ENCODE measurements around the gene ZBTB3. TPM values are rescaled to one million over a fixed set of nuclear protein-coding genes. Genes with fewer than 3 reads are reported as not detected.
"Not testable (repeated sequence)": the region's sequence is repeated elsewhere in the genome, so short reads cannot be mapped to it uniquely, and the experiment has no call there.

Gene ZBTB3
- polyA plus RNA-seq, 1 donor from 2014 or later = 8.5 TPM

DNA sequence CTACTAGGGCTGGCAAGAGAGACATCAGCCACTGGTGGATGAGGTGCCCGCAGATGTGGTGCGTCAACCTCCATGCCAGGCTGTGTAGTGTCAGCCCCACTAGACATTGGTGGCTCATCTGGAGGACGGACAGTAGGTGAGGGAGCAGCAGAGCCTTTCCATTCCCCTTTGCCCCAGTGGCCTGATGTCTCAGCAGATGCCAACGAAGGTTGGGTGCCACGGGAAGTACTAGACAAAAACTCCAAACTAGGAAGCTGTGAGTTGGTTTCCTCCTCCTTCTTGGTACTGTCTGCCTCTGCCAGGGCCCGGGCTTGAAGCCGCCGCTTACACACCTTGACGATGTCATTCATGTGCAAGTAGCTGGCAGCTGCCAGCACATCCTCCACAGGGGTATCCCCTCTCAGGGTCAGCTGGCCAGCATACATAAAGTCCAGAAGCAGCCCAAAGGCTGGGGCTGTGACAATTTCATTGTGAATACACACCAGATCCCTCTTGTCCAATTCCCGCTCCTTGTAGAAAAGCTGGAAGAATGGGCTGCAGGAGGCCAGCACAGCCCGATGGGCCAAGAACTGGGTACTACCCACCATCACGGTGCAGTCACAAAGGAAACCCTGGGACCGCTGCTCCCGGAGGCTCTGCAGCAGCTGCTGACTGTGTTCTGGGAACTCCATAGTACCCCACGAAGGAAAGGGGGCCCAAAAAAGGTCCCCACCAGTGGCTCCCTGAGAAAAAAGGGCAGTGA lies 795 bp downstream of the ZBTB3 start:
- Histone ChIP-seq H3K9me2 (ENCODE audit: insufficient read depth, low read length) (no peaks in the 10 kb centered on the region), H3K79me2 (replicated peaks; ENCODE audit: insufficient read depth, low read length) (peaks cover 5% of the 10 kb centered on the region), H3K27ac (ENCODE audit: low read length) (peak overlapping the region; percentile 95), H3K4me3 (ENCODE audit: low read length) (peak overlapping the region; percentile 74), H4K20me1 (ENCODE audit: insufficient read depth) (no peaks in the 10 kb centered on the region), H3K4me2 (ENCODE audit: low read length) (no peak overlapping the region), H3K9ac (ENCODE audit: low read length) (peak overlapping the region; percentile 92), H3K9me3 (ENCODE audit: low read length) (no peaks in the 10 kb centered on the region), H3F3A (ENCODE audit: insufficient read depth, low read length, poor library complexity, severe bottlenecking) (no peaks in the 10 kb centered on the region), H2AFZ (ENCODE audit: low read depth, low read length) (peak overlapping the region; percentile 96), H3K36me3 (ENCODE audit: insufficient read depth, low read length) (no peaks in the 10 kb centered on the region), H3K27me3 (ENCODE audit: insufficient read depth, low read depth, low read length) (no peaks in the 10 kb centered on the region)
- TF ChIP-seq, protein P1, sequence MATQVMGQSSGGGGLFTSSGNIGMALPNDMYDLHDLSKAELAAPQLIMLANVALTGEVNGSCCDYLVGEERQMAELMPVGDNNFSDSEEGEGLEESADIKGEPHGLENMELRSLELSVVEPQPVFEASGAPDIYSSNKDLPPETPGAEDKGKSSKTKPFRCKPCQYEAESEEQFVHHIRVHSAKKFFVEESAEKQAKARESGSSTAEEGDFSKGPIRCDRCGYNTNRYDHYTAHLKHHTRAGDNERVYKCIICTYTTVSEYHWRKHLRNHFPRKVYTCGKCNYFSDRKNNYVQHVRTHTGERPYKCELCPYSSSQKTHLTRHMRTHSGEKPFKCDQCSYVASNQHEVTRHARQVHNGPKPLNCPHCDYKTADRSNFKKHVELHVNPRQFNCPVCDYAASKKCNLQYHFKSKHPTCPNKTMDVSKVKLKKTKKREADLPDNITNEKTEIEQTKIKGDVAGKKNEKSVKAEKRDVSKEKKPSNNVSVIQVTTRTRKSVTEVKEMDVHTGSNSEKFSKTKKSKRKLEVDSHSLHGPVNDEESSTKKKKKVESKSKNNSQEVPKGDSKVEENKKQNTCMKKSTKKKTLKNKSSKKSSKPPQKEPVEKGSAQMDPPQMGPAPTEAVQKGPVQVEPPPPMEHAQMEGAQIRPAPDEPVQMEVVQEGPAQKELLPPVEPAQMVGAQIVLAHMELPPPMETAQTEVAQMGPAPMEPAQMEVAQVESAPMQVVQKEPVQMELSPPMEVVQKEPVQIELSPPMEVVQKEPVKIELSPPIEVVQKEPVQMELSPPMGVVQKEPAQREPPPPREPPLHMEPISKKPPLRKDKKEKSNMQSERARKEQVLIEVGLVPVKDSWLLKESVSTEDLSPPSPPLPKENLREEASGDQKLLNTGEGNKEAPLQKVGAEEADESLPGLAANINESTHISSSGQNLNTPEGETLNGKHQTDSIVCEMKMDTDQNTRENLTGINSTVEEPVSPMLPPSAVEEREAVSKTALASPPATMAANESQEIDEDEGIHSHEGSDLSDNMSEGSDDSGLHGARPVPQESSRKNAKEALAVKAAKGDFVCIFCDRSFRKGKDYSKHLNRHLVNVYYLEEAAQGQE (IDR thresholded peaks at IDR 0.05; ENCODE audit: borderline replicate concordance) = no peak
- TF ChIP-seq POLR2AphosphoS5 (IDR thresholded peaks at IDR 0.05) = no peak
- no peak for TF ChIP-seq CTCF (IDR thresholded peaks at IDR 0.05; ENCODE audit: poor library complexity, severe bottlenecking)
- TF ChIP-seq RAD21 (conservative IDR thresholded peaks at IDR 0.05) = no peak
- TF ChIP-seq EP300 (conservative IDR thresholded peaks at IDR 0.05; ENCODE audit: poor library complexity, severe bottlenecking) = no peak
- no peak for TF ChIP-seq SMC3 (conservative IDR thresholded peaks at IDR 0.05; ENCODE audit: poor library complexity)
- TF ChIP-seq EZH2 (IDR thresholded peaks at IDR 0.05; ENCODE audit: borderline replicate concordance, insufficient read depth, low read length, poor library complexity, severe bottlenecking) = no peak
- TF ChIP-seq TAF1 (IDR thresholded peaks at IDR 0.05; ENCODE audit: low read depth) = no peak
- TF ChIP-seq MXI1 (conservative IDR thresholded peaks at IDR 0.05; ENCODE audit: poor library complexity, severe bottlenecking) = no peak

DNA sequence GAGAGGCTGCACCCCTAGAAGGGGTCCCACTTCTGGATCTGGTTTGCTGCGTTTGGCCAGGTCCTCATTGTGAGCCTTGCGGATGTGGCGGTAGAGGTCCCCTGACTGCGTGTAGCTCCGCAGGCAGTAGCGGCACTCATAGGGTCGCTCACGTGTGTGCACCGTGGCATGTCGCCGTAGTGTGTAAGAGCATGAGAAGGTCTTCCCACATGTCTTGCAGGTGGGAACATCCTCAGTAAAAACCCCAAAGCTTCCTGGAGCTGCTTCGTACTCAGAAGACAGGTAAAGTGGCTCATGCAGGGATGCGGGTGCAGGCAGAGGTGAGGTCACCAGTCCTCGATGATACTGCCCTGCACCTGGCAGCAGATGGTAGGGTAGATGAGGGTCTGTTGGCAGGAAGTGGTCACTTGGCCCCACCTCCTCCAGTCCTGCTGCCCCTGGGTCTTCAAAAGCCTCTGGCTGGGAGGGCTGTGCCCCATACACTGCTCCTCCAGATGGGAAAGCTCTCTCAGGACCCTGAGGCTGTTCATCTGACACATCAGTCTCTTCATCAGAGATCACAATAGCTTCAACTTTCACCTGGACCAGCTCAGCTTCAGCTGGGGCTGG lies 1.7 kb downstream of the ZBTB3 start:
- Histone ChIP-seq H3K79me2 (replicated peaks; ENCODE audit: insufficient read depth, low read length) (peaks cover 5% of the 10 kb centered on the region), H3K9me2 (ENCODE audit: insufficient read depth, low read length) (no peaks in the 10 kb centered on the region), H3K9ac (ENCODE audit: low read length) (no peak overlapping the region), H3K9me3 (ENCODE audit: low read length) (no peaks in the 10 kb centered on the region), H3K36me3 (ENCODE audit: insufficient read depth, low read length) (no peaks in the 10 kb centered on the region), H3K4me3 (ENCODE audit: low read length) (no peak overlapping the region), H3K27ac (ENCODE audit: low read length) (no peak overlapping the region), H2AFZ (ENCODE audit: low read depth, low read length) (no peak overlapping the region), H4K20me1 (ENCODE audit: insufficient read depth) (no peaks in the 10 kb centered on the region), H3F3A (ENCODE audit: insufficient read depth, low read length, poor library complexity, severe bottlenecking) (no peaks in the 10 kb centered on the region), H3K27me3 (ENCODE audit: insufficient read depth, low read depth, low read length) (no peaks in the 10 kb centered on the region), H3K4me2 (ENCODE audit: low read length) (no peak overlapping the region)
- TF ChIP-seq MXI1 (conservative IDR thresholded peaks at IDR 0.05; ENCODE audit: poor library complexity, severe bottlenecking) (no peak), CTCF (IDR thresholded peaks at IDR 0.05; ENCODE audit: poor library complexity, severe bottlenecking) (no peak), SMC3 (conservative IDR thresholded peaks at IDR 0.05; ENCODE audit: poor library complexity) (no peak), EZH2 (IDR thresholded peaks at IDR 0.05; ENCODE audit: borderline replicate concordance, insufficient read depth, low read length, poor library complexity, severe bottlenecking) (no peak), POLR2AphosphoS5 (IDR thresholded peaks at IDR 0.05) (no peak)
- TF ChIP-seq, protein P1 (IDR thresholded peaks at IDR 0.05; ENCODE audit: borderline replicate concordance) = no peak

DNA sequence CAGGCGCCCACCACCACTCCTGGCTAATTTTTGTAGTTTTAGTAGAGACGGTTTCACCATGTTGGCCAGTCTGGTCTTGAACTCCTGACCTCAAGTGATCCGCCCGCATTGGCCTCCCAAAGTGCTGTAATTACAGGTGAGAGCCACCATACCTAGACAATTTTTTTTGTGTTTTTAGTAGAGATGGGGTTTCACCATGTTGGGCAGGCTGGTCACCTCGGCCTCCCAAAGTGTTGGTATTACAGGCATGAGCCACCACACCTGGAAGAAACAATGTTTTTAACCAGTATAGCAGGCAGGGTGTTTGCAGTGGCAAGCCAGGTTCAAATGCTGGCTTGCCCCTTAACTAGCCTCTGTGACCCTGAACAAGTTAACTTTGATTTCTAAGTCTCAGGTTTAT lies 4.0 kb downstream of the ZBTB3 start:
- H3K9me2 ChIP-seq (ENCODE audit: insufficient read depth, low read length); H3K4me2 ChIP-seq (ENCODE audit: low read length); H2AFZ ChIP-seq (ENCODE audit: low read depth, low read length); H3K9me3 ChIP-seq (ENCODE audit: low read length); H3K79me2 ChIP-seq (replicated peaks; ENCODE audit: insufficient read depth, low read length); H3K9ac ChIP-seq (ENCODE audit: low read length); H3K36me3 ChIP-seq (ENCODE audit: insufficient read depth, low read length); H4K20me1 ChIP-seq (ENCODE audit: insufficient read depth); H3K27ac ChIP-seq (ENCODE audit: low read length); H3K27me3 ChIP-seq (ENCODE audit: insufficient read depth, low read depth, low read length); H3K4me3 ChIP-seq (ENCODE audit: low read length); H3F3A ChIP-seq (ENCODE audit: insufficient read depth, low read length, poor library complexity, severe bottlenecking): not testable (repeated sequence)

Data from neural cell (in vitro differentiated cells).